ENCODE measurements around the gene ART1.
A peak's percentile ranks its signal among the peaks of the same experiment; 100 is the strongest.

DNA sequence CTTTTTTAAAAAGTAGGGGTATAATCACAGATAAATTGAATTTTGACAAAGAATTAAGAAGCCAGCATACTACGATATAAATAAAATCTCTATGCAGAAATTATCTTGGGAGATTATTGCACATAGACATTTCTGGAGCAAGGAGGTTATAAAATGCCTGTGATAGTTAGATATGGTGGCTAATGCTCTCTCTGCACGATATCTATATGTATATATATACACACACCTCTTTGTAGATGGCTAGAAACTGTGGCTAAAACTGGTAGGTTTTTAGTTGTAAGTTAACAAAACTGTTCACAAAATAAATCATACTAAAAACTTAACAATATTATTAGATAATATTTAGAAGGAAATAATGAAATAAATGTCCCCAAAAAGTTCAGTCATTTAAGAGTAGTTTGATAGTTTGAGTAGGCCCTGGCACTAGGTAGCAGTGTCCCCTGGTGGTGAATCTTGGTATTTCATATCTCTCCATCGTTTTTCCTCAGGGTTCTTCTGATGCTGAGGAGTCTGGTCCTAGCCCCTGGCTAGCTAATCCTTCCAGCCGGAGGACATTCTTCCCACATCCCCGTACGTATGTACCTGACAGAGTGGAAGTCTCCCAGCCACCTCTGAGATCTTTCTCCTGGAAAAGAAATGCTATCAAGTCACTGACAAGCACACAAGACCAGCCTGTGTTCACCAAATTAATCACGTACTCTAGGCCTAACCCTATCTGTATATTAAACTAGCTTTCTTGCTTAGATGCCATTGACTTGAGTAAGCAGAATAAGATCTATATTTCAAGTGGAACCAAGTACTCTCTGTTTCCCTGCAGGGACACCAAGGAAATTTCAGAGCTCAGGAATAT lies 35.3 kb upstream of the ART1 start:
- TF ChIP-seq, protein P1, sequence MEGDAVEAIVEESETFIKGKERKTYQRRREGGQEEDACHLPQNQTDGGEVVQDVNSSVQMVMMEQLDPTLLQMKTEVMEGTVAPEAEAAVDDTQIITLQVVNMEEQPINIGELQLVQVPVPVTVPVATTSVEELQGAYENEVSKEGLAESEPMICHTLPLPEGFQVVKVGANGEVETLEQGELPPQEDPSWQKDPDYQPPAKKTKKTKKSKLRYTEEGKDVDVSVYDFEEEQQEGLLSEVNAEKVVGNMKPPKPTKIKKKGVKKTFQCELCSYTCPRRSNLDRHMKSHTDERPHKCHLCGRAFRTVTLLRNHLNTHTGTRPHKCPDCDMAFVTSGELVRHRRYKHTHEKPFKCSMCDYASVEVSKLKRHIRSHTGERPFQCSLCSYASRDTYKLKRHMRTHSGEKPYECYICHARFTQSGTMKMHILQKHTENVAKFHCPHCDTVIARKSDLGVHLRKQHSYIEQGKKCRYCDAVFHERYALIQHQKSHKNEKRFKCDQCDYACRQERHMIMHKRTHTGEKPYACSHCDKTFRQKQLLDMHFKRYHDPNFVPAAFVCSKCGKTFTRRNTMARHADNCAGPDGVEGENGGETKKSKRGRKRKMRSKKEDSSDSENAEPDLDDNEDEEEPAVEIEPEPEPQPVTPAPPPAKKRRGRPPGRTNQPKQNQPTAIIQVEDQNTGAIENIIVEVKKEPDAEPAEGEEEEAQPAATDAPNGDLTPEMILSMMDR (IDR thresholded peaks at IDR 0.05): peak; percentile 66 to 95 (median 82)
- no peak for TF ChIP-seq POLR2A (IDR thresholded peaks at IDR 0.05)
